Fibroblast of peridontal ligament (primary cell): ENCODE results near the gene IFNA1.
"Not testable (repeated sequence)": the region's sequence is repeated elsewhere in the genome, so short reads cannot be mapped to it uniquely, and the experiment has no call there.

ENCODE experiments used
- DNase-seq: peaks from one replicate; pipeline ENCODE4 v3.0.0-alpha.2; 2010; ENCODE audit errors: extremely low read depth

Gene IFNA1

GRCh38 chr9:21443849-21444625 lies 3.8 kb downstream of the IFNA1 start:
- no peak for DNase-seq

DNA sequence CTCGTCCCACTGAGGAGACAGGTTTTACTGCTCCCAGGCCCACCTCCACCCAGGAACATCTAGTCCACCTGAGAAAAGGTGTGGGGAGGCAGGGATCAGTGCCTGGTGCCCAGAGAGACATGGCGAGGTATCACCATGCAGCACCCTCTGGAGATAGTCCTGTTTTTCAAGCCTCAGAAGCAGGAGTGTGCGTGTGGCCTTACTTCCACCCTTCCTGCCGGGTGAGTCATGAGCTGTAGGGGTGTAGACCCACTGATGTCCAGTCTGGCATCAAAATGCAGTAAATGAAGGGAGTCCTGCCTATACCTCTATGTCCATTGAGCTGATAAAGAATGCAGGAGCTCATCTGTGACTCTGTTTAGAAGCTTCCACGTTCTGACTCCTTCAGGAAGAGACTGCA lies 9.1 kb downstream of the IFNA1 start:
- not testable (repeated sequence) for DNase-seq

- DNase-seq: peak; percentile 50
Measured at GRCh38 chr9:21450733-21451394, 10.6 kb downstream of the IFNA1 start.

DNA sequence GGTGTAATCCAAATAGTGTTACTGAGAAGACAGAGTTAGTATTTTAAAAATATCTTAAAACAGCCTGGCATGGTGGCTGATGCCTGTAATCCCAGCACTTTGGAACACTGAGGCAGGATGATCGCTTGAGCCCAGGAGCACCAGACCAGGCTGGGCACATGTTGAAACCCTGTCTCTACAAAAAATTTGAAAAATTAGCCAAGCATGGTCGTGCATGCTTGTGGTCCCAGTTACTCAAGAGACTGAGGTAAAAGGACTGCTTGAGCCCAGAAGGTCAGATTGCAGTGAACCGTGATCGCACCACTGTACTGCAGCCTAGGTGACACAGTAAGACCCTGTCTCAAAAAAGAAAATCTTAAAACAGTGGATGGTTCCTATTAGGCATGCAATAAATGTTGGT lies 12.4 kb downstream of the IFNA1 start:
- no peak for DNase-seq

- peak; percentile 2 for DNase-seq
Measured at GRCh38 chr9:21454149-21454548, 13.9 kb downstream of the IFNA1 start.

GRCh38 chr9:21455320-21455719 lies 15.1 kb downstream of the IFNA1 start:
- DNase-seq: peak; percentile 39

GRCh38 chr9:21461377-21461776 lies 21.1 kb downstream of the IFNA1 start:
- DNase-seq: no peak

- no peak for DNase-seq
Measured at GRCh38 chr9:21465138-21465537, 24.9 kb downstream of the IFNA1 start.

DNA sequence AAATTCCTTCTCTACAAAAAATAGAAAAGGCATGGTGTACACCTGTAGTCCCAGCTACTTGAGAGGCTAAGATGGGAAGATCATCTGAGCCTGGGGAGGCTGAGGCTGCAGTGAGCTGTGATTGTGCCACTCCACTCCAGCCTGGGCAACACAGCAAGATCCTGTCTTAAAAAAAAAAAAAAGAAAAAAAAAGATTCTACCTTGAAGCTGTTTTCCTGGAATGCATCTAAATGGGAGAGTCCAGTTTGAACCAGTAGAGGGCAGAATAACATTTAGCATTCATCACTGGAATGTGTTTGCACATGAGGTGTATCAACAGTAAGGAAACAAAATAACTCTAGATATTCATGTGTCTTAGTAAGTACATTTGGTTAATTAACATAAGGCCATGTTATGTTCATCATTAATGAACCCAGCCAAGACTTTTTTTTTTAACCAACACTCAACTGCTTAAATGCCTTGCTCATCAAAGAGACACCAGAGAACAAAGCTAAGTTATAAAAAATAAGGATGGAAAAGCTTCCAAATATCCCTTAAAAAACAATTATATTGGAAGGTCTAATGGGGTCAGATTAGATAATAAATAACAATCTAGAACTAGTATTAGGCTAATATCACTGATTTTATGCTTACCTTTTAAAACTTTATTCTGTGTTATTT lies 25.8 kb downstream of the IFNA1 start:
- DNase-seq: peak; percentile 81

DNA sequence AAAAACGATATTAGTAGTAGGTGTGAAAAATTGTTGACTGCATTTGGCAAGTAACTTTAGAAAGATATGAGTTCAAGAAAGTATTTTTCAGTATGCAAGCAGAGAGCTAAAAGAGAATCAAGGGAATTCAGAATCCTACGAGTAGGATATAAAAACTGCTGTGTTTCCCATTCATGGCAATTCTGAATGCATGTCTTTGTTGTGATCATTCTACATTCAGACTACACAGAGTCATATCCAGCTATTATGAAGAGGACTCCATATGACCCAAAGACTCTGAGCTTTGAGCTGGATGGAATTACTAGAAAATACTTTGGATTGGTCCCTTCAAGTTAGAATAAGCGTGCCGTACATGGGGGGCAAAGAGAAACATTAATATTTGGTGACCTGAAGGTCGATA lies 29.9 kb downstream of the IFNA1 start:
- DNase-seq: no peak

GRCh38 chr9:21473236-21473635 lies 33.0 kb downstream of the IFNA1 start:
- no peak for DNase-seq

GRCh38 chr9:21477466-21477865 lies 37.2 kb downstream of the IFNA1 start:
- no peak for DNase-seq

- DNase-seq: no peak
Measured at GRCh38 chr9:21479152-21479702, 39.0 kb downstream of the IFNA1 start.

- peak; percentile 17 for DNase-seq
Measured at GRCh38 chr9:21481470-21482056, 41.3 kb downstream of the IFNA1 start.

DNA sequence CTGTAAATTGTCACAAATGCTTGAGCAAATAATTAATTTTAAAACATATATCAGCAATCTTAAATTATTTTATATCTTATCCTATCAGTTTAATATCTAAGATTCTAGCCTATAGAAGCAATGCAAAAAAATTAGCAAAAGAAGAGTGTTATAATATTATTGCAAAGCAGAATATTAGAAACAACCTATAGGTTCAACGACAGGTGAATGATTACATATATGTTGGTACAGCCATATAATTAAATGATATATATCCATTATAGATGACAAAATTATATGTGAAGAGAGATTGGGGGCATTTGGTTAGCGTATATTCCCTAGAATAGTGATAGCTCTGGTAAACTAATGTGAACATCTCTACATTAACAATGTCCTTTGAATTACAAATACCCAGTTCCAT lies 42.0 kb downstream of the IFNA1 start, which contains the start of gene IFNE:
Gene IFNE (minus strand): TSS at position 101 of the 400 bp plus-strand sequence. CDS start 619 bp downstream, outside the sequence.
- DNase-seq: no peak
